Peyer's patch (tissue), 4 donors: ENCODE measurements around the gene WNK4. TPM values are rescaled to one million over a fixed set of nuclear protein-coding genes. Genes with fewer than 3 reads are reported as not detected.
A peak's percentile ranks its signal among the peaks of the same experiment; 100 is the strongest.

Experiments
- DNase-seq, 3 donors: peaks; one replicate each; pipeline ENCODE4 v3.0.0-alpha.2; 2017 to 2019
- H3K27ac ChIP-seq, 4 donors: fragments of 200-600 bp; sonication (generic); one replicate each; pipeline ENCODE4 v1.5.1; 2016 to 2019
- H3K27me3 ChIP-seq, 2 donors: fragments of 200-600 bp; sonication (generic); one replicate each; pipeline ENCODE4 v1.5.1; 2019
- H3K36me3 ChIP-seq, 3 donors: fragments of 200-600 bp; sonication (generic); one replicate each; pipeline ENCODE4 v1.5.1; 2016 to 2019
- H3K4me1 ChIP-seq, 4 donors: fragments of 200-600 bp; sonication (generic); one replicate each; pipeline ENCODE4 v1.5.1; 2016 to 2019
- H3K4me3 ChIP-seq, 4 donors: fragments of 200-600 bp; sonication (generic); 1 replicate in 3 of 4; 2 replicates in 1 of 4; pipeline ENCODE4 v1.5.1; 2016 to 2019; ENCODE audit warnings: mild to moderate bottlenecking in 1 of 4
- H3K9me3 ChIP-seq, 4 donors: fragments of 200-600 bp; sonication (generic); one replicate each; pipeline ENCODE4 v1.5.1; 2016 to 2019; ENCODE audit warnings: mild to moderate bottlenecking in 1 of 4
- POLR2A ChIP-seq, 2 donors: fragments of 450-650 bp; IDR thresholded peaks; one replicate each; pipeline ENCODE4 v1.5.1; 2017; ENCODE audit warnings: antibody characterized with exemption in 2 of 2, mild to moderate bottlenecking in 2 of 2, moderate library complexity in 2 of 2
- small RNA-seq, 2 donors: library from RNA; depleted of rRNA; stranded (forward); fragments of <200 nt; gene quantifications; one replicate each; pipeline ENCODE3, GENCODE V24; 2016
- total RNA-seq, 4 donors: library from RNA; depleted of rRNA; stranded (reverse); fragments of >200 nt; gene quantifications; one replicate each; pipeline ENCODE4 v1.1.0, GENCODE V29; 2016
- TF ChIP-seq, protein P1 (sequence below), 6 experiments: fragments of 450-650 bp in 4 of 6; fragments of 200-600 bp in 2 of 6; sonication (generic) in 1 of 6; IDR thresholded peaks; one replicate each; pipeline ENCODE4 v1.5.1; 2017 to 2019; ENCODE audit warnings: antibody characterized with exemption in 6 of 6, mild to moderate bottlenecking in 3 of 6, moderate library complexity in 1 of 6

The WNK4 gene
- total RNA-seq, 4 donors from 2014 or later = 7.2 to 56.0 (median 28.7) TPM

DNA sequence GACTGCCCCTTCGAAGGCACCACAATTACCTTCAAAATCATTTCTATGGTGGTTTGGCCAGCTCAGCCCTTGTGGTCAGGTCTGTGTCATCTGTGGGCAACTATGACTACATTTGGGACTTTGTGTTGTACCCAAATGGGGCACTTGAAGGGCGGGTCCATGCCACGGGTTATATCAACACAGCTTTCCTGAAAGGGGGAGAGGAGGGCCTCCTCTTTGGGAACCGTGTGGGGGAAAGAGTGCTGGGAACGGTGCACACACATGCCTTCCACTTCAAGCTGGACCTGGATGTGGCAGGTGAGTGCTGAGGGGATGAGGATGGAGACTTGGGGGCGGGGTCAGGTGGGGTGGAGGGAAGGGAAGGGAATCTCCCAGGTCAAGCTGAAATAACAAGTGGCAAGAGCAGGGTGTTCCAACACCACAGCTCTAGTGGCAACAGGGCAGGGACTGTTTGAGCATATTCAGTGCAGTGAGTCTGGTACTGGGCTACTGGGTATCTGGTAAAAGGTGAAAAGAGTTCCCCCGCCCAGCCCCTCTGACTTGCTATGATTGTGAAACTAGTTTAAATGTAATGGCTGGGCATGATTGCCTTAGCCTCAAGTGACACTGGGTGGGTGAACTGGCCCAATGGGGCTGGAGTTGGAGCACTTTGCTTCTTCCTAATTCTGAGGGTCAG, 65.6 kb downstream of the WNK4 start:
- H3K27ac ChIP-seq = peak overlapping the region in 1 of 4 donors; percentile 15
- no peak for DNase-seq

More for the DNA sequence above, 65.6 kb downstream of the WNK4 start:
- H3K4me3 ChIP-seq = no peak overlapping the region
- peaks cover 0 to 42% (median 0%) of the 10 kb centered on the region in 3 donors for H3K36me3 ChIP-seq
- no peaks in the 10 kb centered on the region for H3K27me3 ChIP-seq
- no peaks in the 10 kb centered on the region for H3K9me3 ChIP-seq
- H3K4me1 ChIP-seq = peaks cover 0 to 22% (median 0%) of the 10 kb centered on the region in 4 donors
- TF ChIP-seq, protein P1, sequence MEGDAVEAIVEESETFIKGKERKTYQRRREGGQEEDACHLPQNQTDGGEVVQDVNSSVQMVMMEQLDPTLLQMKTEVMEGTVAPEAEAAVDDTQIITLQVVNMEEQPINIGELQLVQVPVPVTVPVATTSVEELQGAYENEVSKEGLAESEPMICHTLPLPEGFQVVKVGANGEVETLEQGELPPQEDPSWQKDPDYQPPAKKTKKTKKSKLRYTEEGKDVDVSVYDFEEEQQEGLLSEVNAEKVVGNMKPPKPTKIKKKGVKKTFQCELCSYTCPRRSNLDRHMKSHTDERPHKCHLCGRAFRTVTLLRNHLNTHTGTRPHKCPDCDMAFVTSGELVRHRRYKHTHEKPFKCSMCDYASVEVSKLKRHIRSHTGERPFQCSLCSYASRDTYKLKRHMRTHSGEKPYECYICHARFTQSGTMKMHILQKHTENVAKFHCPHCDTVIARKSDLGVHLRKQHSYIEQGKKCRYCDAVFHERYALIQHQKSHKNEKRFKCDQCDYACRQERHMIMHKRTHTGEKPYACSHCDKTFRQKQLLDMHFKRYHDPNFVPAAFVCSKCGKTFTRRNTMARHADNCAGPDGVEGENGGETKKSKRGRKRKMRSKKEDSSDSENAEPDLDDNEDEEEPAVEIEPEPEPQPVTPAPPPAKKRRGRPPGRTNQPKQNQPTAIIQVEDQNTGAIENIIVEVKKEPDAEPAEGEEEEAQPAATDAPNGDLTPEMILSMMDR (IDR thresholded peaks at IDR 0.05) = no peak
- TF ChIP-seq POLR2A (IDR thresholded peaks at IDR 0.05) = no peak

Small RNAs within 50 kb of the gene (small RNA-seq; reads per million reads assigned to genes)
- gene HMGN2P15 (0 reads per million in 2 donors), gene MIR6781 (0 reads per million in 2 donors)

Other genes with a start within 250 kb of the WNK4 start
- 10 to 100 TPM; 12.4 to 79.2 (median 62.7) TPM for gene NAGLU, start 244.4 kb upstream of the WNK4 start, total RNA-seq
- gene HSD17B1, start 227.7 kb upstream of the WNK4 start, total RNA-seq = 1 to 10 TPM in 2 of 4 donors, under 1 TPM in 1, not detected in 1; 0.94 to 3.9 (median 1.7) TPM
- 10 to 100 TPM; 42.1 to 95.4 (median 80.2) TPM for gene COASY, start 218.5 kb upstream of the WNK4 start, total RNA-seq
- gene MLX, start 213.5 kb upstream of the WNK4 start, total RNA-seq = 100 to 1,000 TPM in 3 of 4 donors, 10 to 100 TPM in 1; 65.2 to 180 (median 133) TPM
- gene PSMC3IP, start 202.9 kb upstream of the WNK4 start, total RNA-seq = 1 to 10 TPM in 2 of 4 donors, not detected in 2; 1.2 to 1.5 TPM
- gene RETREG3, start 171.2 kb upstream of the WNK4 start, total RNA-seq = 10 to 100 TPM; 31.4 to 66.6 (median 55.8) TPM
- 10 to 100 TPM; 19.8 to 64.4 (median 37.9) TPM for gene TUBG1, start 170.9 kb upstream of the WNK4 start, total RNA-seq
- gene TUBG2, start 121.3 kb upstream of the WNK4 start, total RNA-seq = 10 to 100 TPM in 3 of 4 donors, 1 to 10 TPM in 1; 5.6 to 79.2 (median 16.6) TPM
- gene PLEKHH3, start 103.6 kb upstream of the WNK4 start, total RNA-seq = 10 to 100 TPM in 2 of 4 donors, 1 to 10 TPM in 2; 3.5 to 14.0 (median 10.8) TPM
- 1 to 10 TPM in 1 of 4 donors, under 1 TPM in 1, not detected in 2; 0.40 to 2.8 TPM for gene CCR10, start 98.8 kb upstream of the WNK4 start, total RNA-seq
- 1 to 10 TPM in 3 of 4 donors, under 1 TPM in 1; 0.35 to 5.0 (median 1.3) TPM for gene CNTNAP1, start 98.1 kb upstream of the WNK4 start, total RNA-seq
- gene EZH1, start 35.6 kb upstream of the WNK4 start, total RNA-seq = 100 to 1,000 TPM in 1 of 4 donors, 10 to 100 TPM in 3; 33.5 to 120 (median 64.4) TPM
- gene RAMP2, start 19.4 kb upstream of the WNK4 start, total RNA-seq = 1 to 10 TPM; 2.3 to 9.9 (median 4.3) TPM
- gene VPS25, start 7.2 kb upstream of the WNK4 start, total RNA-seq = 10 to 100 TPM; 34.7 to 82.1 (median 67.5) TPM
- gene COA3, start 18.1 kb downstream of the WNK4 start, total RNA-seq = 100 to 1,000 TPM in 3 of 4 donors, 10 to 100 TPM in 1; 68.5 to 156 (median 139) TPM
- gene CNTD1, start 18.3 kb downstream of the WNK4 start, total RNA-seq = not detected
- 100 to 1,000 TPM in 3 of 4 donors, 10 to 100 TPM in 1; 81.6 to 171 (median 122) TPM for gene BECN1, start 43.7 kb downstream of the WNK4 start, total RNA-seq
- gene PSME3, start 52.8 kb downstream of the WNK4 start, total RNA-seq = 10 to 100 TPM; 45.6 to 75.9 (median 59.8) TPM
- gene AOC2, start 64.0 kb downstream of the WNK4 start, total RNA-seq = 1 to 10 TPM in 2 of 4 donors, under 1 TPM in 1, not detected in 1; 0.70 to 2.3 (median 1.6) TPM
- gene AOC3, start 70.6 kb downstream of the WNK4 start, total RNA-seq = 10 to 100 TPM in 1 of 4 donors, 1 to 10 TPM in 3; 3.3 to 11.4 (median 7.0) TPM
- gene G6PC1, start 120.2 kb downstream of the WNK4 start, total RNA-seq = 10 to 100 TPM in 3 of 4 donors, 1 to 10 TPM in 1; 2.5 to 97.8 (median 66.0) TPM
- gene AARSD1, start 183.8 kb downstream of the WNK4 start, total RNA-seq = 10 to 100 TPM; 12.6 to 33.5 (median 26.5) TPM
- gene PTGES3L, start 199.5 kb downstream of the WNK4 start, total RNA-seq = 1 to 10 TPM in 3 of 4 donors, not detected in 1; 1.6 to 6.9 (median 5.5) TPM
- gene RUNDC1, start 200.0 kb downstream of the WNK4 start, total RNA-seq = 10 to 100 TPM; 17.2 to 37.3 (median 26.9) TPM
- 1,000 to 10,000 TPM in 1 of 4 donors, 100 to 1,000 TPM in 3; 331 to 1,066 (median 442) TPM for gene RPL27, start 217.8 kb downstream of the WNK4 start, total RNA-seq
- gene IFI35, start 226.2 kb downstream of the WNK4 start, total RNA-seq = 10 to 100 TPM; 60.1 to 85.8 (median 73.4) TPM
- gene VAT1, start 241.8 kb downstream of the WNK4 start, total RNA-seq = 10 to 100 TPM; 52.8 to 97.8 (median 71.5) TPM
- 1 to 10 TPM in 1 of 4 donors, under 1 TPM in 3; 0.27 to 1.7 (median 0.32) TPM for gene RND2, start 244.6 kb downstream of the WNK4 start, total RNA-seq